GM21529 (cell line): ENCODE data around the gene PRG3.
"Not testable (repeated sequence)": the region's sequence is repeated elsewhere in the genome, so short reads cannot be mapped to it uniquely, and the experiment has no call there.

Experiments used
- ATAC-seq: cut with Tn5 transposase; IDR thresholded peaks from one replicate; pipeline ENCODE4 v1.9.1; 2021; ENCODE audit not compliant: unreplicated experiment

The PRG3 gene

DNA sequence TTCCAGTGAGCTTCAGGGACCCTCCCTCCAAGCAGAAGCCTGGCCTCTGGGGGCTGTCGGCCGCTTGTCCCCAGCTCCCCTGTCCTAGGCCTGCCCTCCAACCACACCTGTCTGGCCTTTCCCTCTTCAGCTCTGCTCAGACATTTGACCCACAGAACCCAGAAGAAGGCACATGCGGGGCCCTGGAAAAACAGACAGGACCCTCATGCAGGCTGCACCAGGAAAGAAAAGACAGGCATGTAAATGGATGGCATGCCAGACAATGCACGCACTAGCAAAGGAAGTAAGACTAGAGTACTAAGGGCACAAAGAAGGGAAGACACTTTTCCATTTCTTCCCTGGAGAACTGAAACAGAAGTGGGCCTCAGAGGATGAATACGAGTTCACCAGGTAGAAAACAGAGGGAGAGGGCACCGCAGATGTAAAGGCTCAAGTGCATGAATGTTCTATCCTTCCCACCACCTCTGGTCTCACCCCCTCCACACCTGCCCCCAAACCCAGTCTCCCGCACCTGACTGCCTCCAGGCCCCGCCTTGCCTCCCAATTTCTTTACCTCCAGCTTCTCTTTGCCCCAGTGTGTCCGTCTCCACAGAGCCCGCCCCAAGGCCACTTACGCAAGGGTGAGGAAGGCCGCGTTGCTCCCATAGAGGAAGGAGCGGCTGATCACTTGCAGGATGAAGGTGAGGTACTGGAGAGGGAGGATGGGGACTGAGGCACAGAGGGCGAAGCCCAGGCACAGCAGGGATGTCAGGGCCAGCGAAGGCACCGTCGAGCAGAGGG is 28.6 kb upstream of the PRG3 start:
- ATAC-seq = no peak

DNA sequence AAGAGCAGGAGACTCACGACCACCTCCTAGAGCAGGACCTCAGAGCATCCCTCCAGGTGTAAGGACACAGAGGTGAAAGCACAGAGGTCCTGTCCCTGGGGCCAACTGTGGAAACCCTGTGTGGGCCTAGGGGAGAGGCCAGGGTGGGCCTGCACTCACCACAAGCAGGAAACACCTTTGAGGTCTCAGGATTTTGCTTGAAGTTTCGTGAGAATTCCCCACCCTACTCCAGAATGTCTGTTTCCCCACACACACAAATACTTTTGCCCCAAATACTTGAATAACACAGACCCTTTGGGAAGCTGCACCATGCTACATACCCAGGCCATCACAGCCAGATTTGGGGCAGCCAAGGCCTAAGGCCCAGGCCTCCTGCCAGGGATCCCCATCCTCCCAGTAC is 27.8 kb upstream of the PRG3 start:
- no peak for ATAC-seq

DNA sequence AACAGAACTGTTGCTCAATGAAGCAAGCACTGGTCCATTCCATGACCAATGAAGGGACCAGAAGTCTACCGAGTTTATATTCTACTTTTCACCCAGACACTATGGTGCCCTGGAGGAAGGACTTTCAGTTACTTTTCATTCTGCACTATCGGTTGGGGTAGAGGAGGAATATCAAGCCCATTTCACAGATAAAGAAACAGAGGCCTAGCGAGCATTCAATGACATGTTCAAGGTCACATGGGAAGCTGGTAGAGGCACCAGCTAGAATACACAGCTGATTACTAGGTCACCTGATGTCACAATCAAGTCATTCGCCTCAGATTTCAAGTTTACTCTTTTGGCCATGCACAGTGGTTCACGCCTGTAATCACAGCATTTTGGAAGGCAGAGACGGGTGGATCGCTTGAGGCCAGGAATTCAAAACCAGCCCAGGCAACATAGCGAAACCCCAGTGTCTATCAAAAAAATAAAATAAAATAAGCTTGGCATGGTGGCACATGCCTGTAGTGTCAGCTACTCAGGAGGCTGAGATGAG is 27.1 kb upstream of the PRG3 start:
- ATAC-seq = no peak

DNA sequence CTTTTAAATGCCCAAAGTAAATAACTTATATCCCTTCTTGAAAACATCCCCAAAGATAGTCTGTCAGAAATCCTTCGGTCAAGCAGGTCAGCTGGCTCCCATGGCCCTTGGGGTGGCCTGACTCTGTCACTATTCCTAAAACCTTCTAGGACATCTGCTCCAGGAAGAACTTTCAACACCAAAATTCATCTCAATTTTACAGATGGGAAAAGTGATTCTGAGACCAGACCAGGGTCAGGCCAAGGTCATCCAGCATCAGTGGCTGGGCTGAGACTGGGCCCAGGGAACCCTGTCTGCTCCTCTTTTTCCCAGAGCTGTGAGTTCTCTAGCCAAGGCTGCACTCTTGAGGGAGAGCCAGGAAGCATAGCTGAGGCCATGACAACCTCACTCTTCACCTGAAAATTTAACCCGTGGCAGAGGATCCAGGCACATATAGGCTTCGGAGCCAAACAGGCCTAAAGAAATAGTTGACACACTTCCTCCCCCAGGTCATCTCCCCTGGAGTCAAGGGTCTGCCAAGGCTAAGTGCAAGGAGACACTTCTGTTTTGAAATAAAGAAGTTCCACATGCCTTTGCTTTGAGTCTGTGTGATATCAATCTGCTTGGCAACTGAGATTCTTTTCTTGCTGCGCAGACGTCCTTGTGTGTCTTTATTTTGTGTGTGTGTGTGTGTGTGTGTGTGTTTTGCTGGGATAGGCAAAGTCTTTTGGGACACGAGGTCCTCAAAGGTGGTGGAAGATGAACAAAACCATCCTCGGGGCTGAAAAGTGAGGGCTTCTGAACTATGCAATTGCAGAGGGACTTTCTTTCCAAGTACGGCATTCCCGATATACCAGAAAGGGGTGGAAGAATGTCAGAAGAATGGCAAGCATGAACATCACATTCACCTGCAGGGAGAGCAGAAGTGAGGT is 26.3 kb upstream of the PRG3 start:
- no peak for ATAC-seq

DNA sequence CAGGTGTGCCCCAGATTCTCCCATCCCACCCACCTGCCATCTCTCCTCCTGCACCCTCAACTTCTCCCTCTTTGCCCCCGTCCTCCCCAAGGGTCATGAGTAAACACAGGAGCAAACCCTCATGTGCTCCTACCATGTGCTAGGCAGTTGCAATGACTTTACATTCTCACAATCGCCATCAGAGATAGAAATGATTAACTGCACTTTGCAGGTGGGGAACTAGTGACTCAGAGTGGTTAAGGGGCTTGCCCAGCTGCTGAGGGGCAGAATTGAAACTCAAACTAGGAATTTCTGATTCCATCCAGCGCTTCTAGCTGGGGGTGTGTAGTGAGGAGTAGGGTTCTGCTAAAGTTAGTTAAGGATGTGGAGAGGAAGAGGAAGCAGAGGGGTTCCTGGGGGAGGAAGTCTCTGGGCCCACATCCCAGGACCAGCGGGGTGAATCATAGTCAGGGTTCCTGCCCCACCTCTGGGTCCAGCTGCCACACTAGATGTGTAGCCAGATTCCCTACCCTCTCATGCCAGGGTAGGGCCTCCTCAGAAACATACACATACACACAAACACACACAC is 25.5 kb upstream of the PRG3 start:
- ATAC-seq = peak; percentile 84

DNA sequence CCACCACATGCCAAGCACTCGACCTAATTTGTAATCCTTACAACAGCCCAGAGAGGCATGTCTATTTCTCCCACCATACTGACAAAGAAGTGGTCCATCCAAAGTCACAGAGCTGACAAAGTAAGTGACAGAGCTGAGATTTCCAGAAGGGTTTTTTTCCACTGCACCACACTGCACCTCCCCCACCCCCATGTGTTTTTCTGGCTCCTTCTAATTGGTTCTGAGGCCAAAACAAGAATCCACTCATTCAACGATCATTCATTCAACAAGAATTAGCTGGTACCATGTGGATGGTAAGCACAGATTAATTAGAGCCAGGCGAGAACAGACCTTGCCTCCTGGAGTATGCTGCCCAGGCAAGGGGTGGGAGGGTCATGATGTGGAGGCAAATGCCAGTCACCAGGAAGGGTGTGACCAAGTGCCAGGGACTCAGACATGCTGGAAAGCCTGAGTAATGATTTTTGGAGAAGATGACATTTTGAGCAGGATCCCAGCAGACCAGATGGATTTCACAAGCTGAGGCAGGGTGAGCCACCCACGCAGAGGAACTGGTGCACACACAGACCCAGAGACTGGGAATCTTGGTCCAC is 24.4 kb upstream of the PRG3 start:
- ATAC-seq = no peak

DNA sequence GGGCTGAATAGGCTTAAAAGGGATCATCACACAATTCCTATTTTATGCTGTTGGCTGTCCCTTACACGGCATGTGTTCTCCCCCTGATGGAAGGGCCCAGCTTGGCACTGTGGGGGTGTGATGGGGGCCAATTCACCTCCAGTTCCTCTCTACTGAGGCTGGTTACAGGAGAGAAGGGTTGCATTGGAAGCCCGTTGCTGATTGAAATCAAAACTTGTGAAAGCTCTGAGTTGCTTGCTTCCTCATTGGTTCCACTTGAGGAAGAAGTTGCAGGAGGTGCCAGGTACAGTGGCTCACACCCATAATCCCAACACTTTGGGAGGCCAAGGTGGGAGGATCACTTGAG is 22.8 kb upstream of the PRG3 start:
- ATAC-seq = no peak

DNA sequence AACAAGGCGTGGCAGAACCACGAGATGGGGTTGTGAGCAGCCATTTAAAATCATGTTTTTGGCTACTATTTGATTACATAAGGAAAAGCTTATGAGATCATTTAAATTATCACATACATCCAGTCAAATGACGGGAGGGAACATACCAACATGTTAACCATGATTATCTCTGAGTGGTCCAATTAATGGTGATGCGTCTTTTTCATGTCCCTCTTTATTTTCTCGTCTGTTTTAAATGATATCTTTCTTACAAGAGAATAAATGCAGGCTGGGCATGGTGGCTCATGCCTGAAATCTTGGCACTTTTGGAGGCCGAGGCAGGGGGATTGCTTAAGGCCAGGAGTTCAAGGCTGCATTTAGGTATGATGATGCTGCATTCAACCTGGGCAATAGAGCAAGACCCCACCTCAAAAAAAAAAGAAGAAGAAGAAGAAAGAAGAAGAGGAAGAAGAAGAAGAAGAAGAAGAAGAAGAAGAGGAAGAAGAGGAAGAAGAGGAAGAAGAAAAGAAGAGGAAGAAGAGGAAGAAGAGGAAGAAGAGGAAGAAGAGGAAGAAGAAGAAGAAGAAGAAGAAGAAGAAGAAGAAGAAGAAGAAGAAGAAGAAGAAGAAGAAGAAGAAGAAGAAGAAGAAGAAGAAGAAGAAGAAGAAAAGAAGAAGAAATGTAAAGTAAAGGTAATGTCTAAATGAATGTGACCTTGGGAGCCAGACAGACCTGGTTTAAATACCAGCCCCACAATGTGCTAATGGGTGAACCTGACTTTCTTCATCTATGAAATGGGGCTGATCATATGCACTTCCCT is 22.3 kb upstream of the PRG3 start:
- ATAC-seq = not testable (repeated sequence)

DNA sequence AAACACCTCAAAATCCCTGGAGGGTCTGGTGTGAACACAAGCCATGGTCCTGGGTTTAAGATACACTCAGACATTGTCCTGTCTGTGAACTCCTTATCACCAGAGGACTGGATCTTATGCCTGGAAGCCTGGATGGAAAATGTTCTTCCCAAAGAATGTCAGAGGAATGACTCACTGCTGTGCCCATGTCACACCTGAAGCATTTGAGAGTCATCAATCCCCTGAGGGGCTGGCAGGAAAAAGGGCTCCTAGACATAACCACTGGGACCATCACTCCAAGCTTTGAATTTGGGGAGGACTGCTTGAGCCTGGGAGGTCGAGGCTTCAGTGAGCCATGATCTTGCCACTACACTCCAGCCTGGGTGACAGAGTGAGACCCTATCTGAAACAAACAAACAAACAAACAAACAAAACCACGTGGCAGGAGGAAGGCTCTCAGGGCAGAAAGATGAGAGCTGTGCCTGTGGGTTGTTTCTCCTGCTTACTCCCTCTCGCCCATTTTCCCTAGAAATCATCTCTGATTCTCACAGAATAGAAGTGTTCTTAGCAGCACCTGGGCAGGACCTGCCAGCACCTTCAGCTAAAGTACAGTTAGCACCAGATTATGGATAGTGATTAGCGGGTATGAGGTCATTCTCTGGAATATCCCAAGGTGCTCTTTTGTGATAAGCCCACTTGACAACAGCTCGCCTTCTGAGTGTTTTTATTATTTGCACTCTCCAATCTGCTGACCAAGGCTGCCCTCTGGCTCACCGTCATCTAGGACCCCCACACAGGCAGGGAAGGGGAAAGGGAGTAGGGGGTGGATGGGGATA is 21.4 kb upstream of the PRG3 start:
- ATAC-seq = no peak

DNA sequence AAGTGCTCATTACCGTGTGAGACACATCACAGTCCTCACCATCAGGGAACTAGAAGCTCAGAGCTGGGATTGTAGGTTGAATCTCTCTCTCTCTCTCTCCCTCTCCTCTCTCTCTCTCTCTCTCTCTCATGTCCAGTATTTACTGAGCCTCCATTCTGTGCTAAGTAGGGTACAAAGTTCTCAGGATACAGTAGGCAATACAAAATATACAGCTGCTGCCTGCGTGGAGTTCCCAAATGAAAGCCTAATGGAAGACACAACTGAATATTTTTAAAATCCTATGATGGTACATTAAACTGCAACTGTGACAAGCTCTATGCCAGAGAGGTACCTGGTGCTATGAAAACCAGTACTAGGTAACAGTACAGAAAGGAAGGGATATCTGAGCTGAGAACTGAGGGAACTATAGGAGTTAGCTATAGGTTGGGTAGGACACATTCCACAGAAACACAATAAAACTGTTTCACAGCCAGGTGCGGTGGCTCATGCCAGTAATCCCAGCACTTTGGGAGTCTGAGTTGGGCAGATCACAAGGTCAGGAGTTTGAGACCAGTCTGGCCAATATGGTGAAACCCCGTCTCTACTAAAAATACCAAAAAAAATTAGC is 19.1 kb upstream of the PRG3 start:
- no peak for ATAC-seq

DNA sequence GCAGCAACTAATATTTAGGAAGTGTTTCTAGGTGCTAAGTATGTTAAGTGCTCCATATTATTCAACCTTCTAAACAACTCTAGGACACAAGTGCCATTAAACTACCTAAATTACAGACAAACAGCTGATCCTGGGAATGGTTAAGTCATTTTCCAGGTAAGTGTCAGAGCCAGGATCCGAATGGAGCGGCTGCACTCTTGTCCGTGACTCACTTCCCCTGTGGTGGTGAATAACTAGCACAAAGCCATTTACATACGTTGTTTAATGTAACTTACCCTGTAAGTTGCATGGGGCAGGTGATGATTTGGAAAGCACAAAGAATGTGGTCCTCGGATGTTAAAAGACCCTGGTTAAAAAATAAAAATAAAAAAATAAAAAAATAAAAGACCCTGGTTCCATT is 18.3 kb upstream of the PRG3 start:
- ATAC-seq = no peak

DNA sequence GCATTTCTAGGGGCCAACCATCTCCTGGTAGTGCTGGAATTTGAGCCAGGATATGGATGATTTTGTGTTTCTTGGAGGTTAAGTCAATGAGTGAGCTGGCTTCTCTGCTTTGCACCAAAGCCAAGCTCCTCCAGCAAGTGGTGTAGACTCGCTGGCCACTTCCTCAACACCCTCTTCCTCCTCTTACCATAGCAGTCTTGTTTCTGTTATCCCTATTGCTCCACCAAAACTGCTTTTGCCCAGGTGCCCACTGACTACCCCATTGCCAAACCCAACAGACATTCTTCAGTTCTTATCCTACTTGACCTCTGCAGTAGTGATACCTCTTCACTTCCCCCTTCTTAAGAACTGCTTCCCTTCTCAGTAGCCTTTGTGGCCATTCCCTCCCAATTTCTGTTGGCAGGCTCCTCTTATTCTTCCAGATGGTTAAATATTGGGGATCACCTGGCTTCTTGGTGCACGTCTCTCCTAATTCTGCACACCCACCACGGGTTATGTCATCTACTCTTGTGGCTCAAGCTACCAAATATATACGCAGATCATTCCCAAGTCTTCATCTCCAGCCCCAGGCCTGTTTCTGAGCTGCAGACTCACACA is 16.5 kb upstream of the PRG3 start:
- no peak for ATAC-seq

DNA sequence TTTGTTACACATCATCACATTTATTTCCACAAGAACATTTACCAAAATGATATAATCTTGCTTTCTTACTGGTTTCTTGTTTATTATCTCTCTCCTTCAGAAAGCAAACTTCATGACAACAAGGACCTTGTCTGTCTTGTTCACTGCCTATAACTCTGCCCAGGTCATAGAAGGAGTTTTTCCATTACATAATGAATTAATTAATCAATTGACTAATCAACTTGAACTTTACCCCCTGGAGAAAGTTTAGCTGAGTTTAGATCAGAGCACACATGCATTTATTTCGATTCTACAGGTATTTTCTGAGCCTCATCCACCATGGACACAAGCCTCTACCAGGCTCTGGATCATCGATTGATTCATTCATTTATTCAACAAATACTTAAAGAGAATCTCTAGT is 15.8 kb upstream of the PRG3 start:
- ATAC-seq = no peak

DNA sequence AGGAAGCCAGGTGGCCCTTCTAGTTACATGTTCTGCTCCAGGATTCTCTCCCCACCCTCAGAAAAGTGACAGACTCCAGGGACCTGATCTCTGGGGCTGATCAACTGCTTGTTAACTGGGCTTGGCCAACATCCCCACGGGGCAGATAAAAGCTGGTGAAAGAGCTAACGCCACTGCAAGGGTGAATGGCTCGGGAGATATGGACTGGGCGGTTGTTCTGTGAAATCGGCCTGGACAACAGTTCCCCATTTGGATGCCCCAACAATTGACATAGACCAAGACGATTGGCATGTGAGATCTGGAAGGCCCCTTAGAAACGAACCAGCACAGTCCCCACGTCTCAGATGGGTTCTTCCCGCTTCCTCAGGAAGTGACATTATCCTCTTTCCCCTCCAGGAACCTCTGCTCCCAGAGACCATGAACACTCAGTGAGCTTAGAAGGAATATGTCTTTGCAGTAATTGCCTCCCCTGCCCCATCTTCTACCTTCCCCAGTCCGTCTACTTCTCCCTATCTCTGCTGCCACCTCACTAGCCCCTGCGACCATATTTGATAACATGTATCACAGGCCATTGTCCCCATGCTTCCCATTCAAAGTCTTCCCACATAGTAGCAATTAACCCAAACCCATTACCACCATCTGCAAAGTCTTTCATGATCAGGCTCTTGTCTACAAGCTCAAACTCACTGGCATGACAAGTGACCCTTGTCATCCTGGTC is 15.1 kb upstream of the PRG3 start:
- no peak for ATAC-seq

DNA sequence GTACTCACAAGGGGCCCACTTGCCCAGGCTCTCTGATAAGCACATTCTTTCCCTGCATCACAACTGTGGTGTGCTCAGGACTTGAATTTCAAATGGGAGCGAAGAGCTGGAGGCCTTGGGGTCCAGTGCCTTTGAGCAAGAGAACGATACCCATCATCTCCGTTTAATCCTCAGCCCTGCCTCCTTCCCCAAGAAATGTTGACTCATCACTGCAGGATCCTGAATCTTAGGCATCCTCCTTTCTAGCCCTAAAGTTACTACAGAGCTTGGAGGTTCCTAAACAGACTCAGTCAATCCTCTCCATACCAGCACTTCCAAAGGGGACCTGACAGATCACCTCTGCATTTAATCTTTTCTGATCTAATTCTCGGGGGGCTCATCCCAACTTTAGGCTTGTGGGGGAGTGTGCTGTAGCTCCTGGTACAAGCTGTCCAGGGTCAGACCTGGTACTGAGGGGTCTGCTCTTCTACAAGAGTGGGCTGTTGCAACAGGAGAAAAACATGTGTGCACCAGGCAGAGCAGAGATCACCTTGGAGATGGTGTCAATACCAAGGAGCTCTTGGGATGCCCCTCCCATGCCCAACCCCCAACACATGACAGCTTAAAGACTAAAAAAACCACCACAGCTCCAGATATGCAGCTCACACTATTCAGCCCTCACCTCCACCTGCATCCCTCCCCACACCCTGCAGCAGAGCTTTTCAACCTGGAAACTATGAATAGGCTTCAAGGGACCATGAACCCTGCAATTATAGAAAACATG is 13.4 kb upstream of the PRG3 start:
- ATAC-seq = no peak

DNA sequence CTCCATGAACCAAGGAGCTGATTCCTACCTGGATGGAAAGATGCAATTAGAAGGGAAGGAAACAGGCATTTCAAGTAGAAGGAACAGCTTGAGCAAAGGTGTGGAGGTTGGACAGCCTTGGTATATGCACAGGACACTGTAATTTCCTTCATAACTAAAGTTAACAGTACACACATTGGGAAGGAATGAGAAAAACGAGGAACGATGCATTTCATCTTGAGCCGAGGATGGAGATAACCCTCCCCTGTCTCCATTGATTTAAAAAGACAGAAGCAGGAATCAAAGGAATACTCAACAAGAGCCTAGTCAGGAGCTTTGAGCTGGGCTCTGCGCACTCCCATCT is 11.8 kb upstream of the PRG3 start:
- ATAC-seq = no peak

DNA sequence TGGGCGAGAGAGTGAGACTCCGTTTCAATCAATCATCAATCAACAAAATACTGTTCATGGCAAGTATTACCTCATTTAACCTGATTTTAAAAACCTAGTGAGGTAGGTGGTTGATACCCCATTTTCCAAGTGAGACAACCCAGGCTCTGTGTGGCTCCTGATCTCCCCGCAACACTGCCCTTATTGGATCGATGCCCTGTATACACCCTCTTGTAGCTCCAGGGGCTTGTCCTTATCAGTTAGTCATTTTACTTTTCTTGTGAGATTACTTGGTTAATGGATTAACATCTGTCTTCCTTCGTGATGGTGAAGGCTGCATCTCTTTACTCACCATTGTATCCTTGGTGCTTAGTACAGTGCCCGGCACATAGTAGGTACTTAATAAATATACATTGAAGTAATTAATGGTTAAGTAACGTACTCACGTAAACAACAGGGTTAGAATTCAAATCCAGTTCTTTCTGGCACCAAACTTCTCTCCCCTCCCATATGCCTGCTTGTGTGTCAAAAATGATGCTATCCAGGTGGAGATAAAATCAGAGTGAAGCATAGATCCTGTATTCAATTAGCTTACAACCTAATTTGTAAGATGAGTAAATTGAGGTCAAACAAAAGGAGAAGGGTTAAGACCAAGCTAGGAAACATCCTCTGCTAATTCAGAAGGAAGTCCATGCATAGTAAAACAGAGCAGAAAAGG is 11.3 kb upstream of the PRG3 start:
- no peak for ATAC-seq
